H9 (cell line): ENCODE data around the gene ZSCAN2. TPM values are rescaled to one million over a fixed set of nuclear protein-coding genes. Genes with fewer than 3 reads are reported as not detected.

Experiments used
- DNase-seq: peaks from one replicate; pipeline ENCODE4 v3.0.0-alpha.2; 2017
- H2AFZ ChIP-seq: one replicate; pipeline ENCODE4 v1.6.1; 2013; ENCODE audit warnings: mild to moderate bottlenecking, low read length, control low read depth, moderate library complexity
- H2AK5ac ChIP-seq: 2 replicates; pipeline ENCODE4 v1.6.1; 2013; ENCODE audit warnings: low read length, control low read depth, mixed read lengths; ENCODE audit not compliant: insufficient read length
- H2BK120ac ChIP-seq: one replicate; pipeline ENCODE4 v1.6.1; 2013; ENCODE audit warnings: low read depth, mild to moderate bottlenecking, low read length, control low read depth, inconsistent platforms; ENCODE audit not compliant: poor library complexity, severe bottlenecking
- H2BK12ac ChIP-seq: 2 replicates; pipeline ENCODE4 v1.6.1; 2013; ENCODE audit warnings: low read length, control low read depth, mixed read lengths, low read depth; ENCODE audit not compliant: insufficient read length
- H2BK15ac ChIP-seq: 2 replicates; pipeline ENCODE4 v1.6.1; 2013; ENCODE audit warnings: low read depth, low read length, control low read depth
- H2BK20ac ChIP-seq: one replicate; pipeline ENCODE4 v1.6.1; 2013; ENCODE audit warnings: low read depth, mild to moderate bottlenecking, low read length, control low read depth, inconsistent platforms; ENCODE audit not compliant: poor library complexity, severe bottlenecking
- H2BK5ac ChIP-seq: 2 replicates; pipeline ENCODE4 v1.6.1; 2013; ENCODE audit warnings: low read length, control low read depth, mixed read lengths; ENCODE audit not compliant: insufficient read length
- H3K14ac ChIP-seq: 2 replicates; pipeline ENCODE4 v1.6.1; 2013; ENCODE audit warnings: low read length, control low read depth; ENCODE audit not compliant: insufficient read depth
- H3K18ac ChIP-seq: 2 replicates; pipeline ENCODE4 v1.6.1; 2013; ENCODE audit warnings: low read depth, mild to moderate bottlenecking, mixed read lengths, low read length, control low read depth; ENCODE audit not compliant: insufficient read length
- H3K23ac ChIP-seq: 2 replicates; pipeline ENCODE4 v1.6.1; 2013; ENCODE audit warnings: low read length, control low read depth, mixed read lengths, low read depth; ENCODE audit not compliant: insufficient read length
- H3K23me2 ChIP-seq: 2 replicates; pipeline ENCODE4 v1.6.1; 2013; ENCODE audit warnings: low read depth, mild to moderate bottlenecking, mixed read lengths, low read length, control low read depth; ENCODE audit not compliant: insufficient read length, poor library complexity, severe bottlenecking
- H3K27ac ChIP-seq: 2 replicates; pipeline ENCODE4 v1.5.1; 2013; ENCODE audit warnings: low read length, control low read depth, mixed read lengths, low read depth; ENCODE audit not compliant: insufficient read length
- H3K27me3 ChIP-seq: 2 replicates; pipeline ENCODE4 v1.6.1; 2013; ENCODE audit warnings: low read length, control low read depth, inconsistent platforms; ENCODE audit not compliant: insufficient read depth
- H3K4ac ChIP-seq: 2 replicates; pipeline ENCODE4 v1.6.1; 2013; ENCODE audit warnings: low read depth, mild to moderate bottlenecking, control low read depth, inconsistent platforms, low read length, moderate library complexity
- H3K4me1 ChIP-seq: 2 replicates; pipeline ENCODE4 v1.6.1; 2013; ENCODE audit warnings: low read length, control low read depth, inconsistent platforms; ENCODE audit not compliant: insufficient read depth
- H3K4me2 ChIP-seq: 2 replicates; pipeline ENCODE4 v1.6.1; 2013; ENCODE audit warnings: low read length, control low read depth, mixed read lengths; ENCODE audit not compliant: insufficient read length, insufficient read depth
- H3K56ac ChIP-seq: 2 replicates; pipeline ENCODE4 v1.6.1; 2013; ENCODE audit warnings: low read depth, mild to moderate bottlenecking, mixed read lengths, low read length, control low read depth; ENCODE audit not compliant: insufficient read length
- H3K79me1 ChIP-seq: 2 replicates; pipeline ENCODE4 v1.6.1; 2013; ENCODE audit warnings: low read depth, mild to moderate bottlenecking, moderate library complexity, low read length, control low read depth, inconsistent platforms; ENCODE audit not compliant: insufficient read depth, poor library complexity, severe bottlenecking
- H3K79me2 ChIP-seq: 2 replicates; pipeline ENCODE4 v1.6.1; 2013; ENCODE audit warnings: low read length, control low read depth, inconsistent platforms; ENCODE audit not compliant: insufficient read depth
- H3K9ac ChIP-seq: 2 replicates; pipeline ENCODE4 v1.6.1; 2013; ENCODE audit warnings: low read length, control low read depth, mixed read lengths; ENCODE audit not compliant: insufficient read length; ENCODE audit errors: extremely low read depth
- H3K9me3 ChIP-seq: one replicate; pipeline ENCODE4 v1.6.1; 2013; ENCODE audit warnings: low read depth, low read length, inconsistent platforms; ENCODE audit not compliant: control insufficient read depth
- H3T11ph ChIP-seq: one replicate; pipeline ENCODE4 v1.6.1; 2013; ENCODE audit warnings: mild to moderate bottlenecking, low read length, control low read depth, inconsistent platforms
- H4K20me1 ChIP-seq: one replicate; pipeline ENCODE4 v1.6.1; 2013; ENCODE audit not compliant: control insufficient read depth, insufficient read length, insufficient read depth
- H4K5ac ChIP-seq: 2 replicates; pipeline ENCODE4 v1.6.1; 2013; ENCODE audit warnings: low read depth, mild to moderate bottlenecking, mixed read lengths, low read length, control low read depth; ENCODE audit not compliant: insufficient read length
- H4K8ac ChIP-seq: replicated peaks from 2 replicates; pipeline ENCODE4 v1.6.1; 2013; ENCODE audit warnings: low read length, control low read depth, mixed read lengths, low read depth; ENCODE audit not compliant: insufficient read length
- H4K91ac ChIP-seq: 2 replicates; pipeline ENCODE4 v1.6.1; 2013; ENCODE audit warnings: low read depth, mild to moderate bottlenecking, moderate library complexity, mixed read lengths, low read length, control low read depth; ENCODE audit not compliant: insufficient read length
- H3K27ac Mint-ChIP-seq, 3 experiments: 2 replicates in 2 of 3; 3 replicates in 1 of 3; pipeline ENCODE4 v1.8.0; 2020 to 2021; ENCODE audit warnings: mixed read lengths in 3 of 3, mild to moderate bottlenecking in 1 of 3, moderate library complexity in 1 of 3
- H3K27me3 Mint-ChIP-seq: 2 replicates; pipeline ENCODE4 v1.8.0; 2021; ENCODE audit warnings: low read depth, mild to moderate bottlenecking, moderate library complexity, mixed read lengths
- H3K36me3 Mint-ChIP-seq, 3 experiments: 2 replicates in 2 of 3; 3 replicates in 1 of 3; pipeline ENCODE4 v1.8.0; 2020 to 2021; ENCODE audit warnings: low read depth in 3 of 3, mixed read lengths in 3 of 3; ENCODE audit not compliant: insufficient read depth in 1 of 3
- H3K4me1 Mint-ChIP-seq, 2 experiments: 2 replicates each; pipeline ENCODE4 v1.8.0; 2020; ENCODE audit warnings: mixed read lengths in 2 of 2
- H3K4me3 Mint-ChIP-seq, 2 experiments: 2 replicates in 1 of 2; 3 replicates in 1 of 2; pipeline ENCODE4 v1.8.0; 2020 to 2021; ENCODE audit warnings: mild to moderate bottlenecking in 2 of 2, mixed read lengths in 2 of 2, moderate library complexity in 1 of 2
- H3K9me3 Mint-ChIP-seq, 2 experiments: 2 replicates in 1 of 2; 3 replicates in 1 of 2; pipeline ENCODE4 v1.8.0; 2020; ENCODE audit warnings: mild to moderate bottlenecking in 2 of 2, mixed read lengths in 2 of 2, moderate library complexity in 1 of 2
- WGBS: extraction: QIAGEN DNeasy Blood & Tissue Kit; methylation state at CpG from one replicate; pipeline ENCODE4 v1.1.7; 2013; ENCODE audit warnings: missing lambda C conversion rate, low lambda C conversion rate, mixed read lengths; ENCODE audit not compliant: insufficient read length; ENCODE audit errors: extremely low coverage; 5-methylcytosine and 5-hydroxymethylcytosine counted together
- total RNA-seq: library from RNA; stranded (reverse); gene quantifications from 2 replicates; pipeline ENCODE4 v1.2.1, GENCODE V29; 2021
- TF ChIP-seq, protein P1 (sequence below): fragments of 200-600 bp; sonication (generic); conservative IDR thresholded peaks from 3 replicates; pipeline ENCODE4 v1.8.0; 2021; ENCODE audit warnings: antibody characterized with exemption, mild to moderate bottlenecking

ZSCAN2 gene
- total RNA-seq, 1 experiment from 2014 or later = 28.4 TPM

DNA sequence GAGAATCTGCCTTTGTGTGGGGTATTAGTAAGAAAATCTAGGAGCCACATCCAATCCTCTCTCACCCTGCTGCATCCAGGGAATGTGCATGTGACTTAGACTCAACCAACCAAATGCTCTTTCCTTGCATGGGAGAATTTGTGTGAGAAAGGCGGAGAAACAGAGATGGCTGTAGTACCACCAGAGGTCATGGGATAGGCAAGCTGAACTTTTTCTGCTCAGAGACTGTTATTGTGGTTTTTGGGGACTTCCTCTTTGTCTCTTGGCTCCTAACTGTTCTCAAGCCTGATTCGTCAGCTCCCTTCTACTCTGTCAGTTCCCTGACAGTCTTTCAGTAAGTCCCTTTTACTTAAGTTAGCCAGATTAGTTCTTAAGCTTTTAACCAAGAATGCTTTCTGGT, 2.6 kb upstream of the ZSCAN2 start:
- no peak overlapping the region for H2BK5ac ChIP-seq
- H3K27me3 ChIP-seq = no peaks in the 10 kb centered on the region; the same call in 1 of the 2 replicates
- no peak overlapping the region for H3K4ac ChIP-seq
- H4K8ac ChIP-seq = no peak overlapping the region
- Mint-ChIP-seq H3K4me3 (no peak overlapping the region), H3K9me3 (peaks cover 12 to 14% of the 10 kb centered on the region in 2 experiments), H3K27ac (no peak overlapping the region), H3K36me3 (peaks cover 0 to 16% (median 15%) of the 10 kb centered on the region in 3 experiments; a peak in 4 of 7 replicates), H3K27me3 (peaks cover 26% of the 10 kb centered on the region), H3K4me1 (peaks cover 22 to 30% of the 10 kb centered on the region in 2 experiments)
- no peak overlapping the region for H3T11ph ChIP-seq
- no peaks in the 10 kb centered on the region for H4K20me1 ChIP-seq
- H3K23ac ChIP-seq = no peak overlapping the region
- no peak overlapping the region for H4K5ac ChIP-seq
- H3K79me2 ChIP-seq = no peaks in the 10 kb centered on the region
- no peak overlapping the region for H4K91ac ChIP-seq
- no peak overlapping the region for H2BK120ac ChIP-seq
- no peak for DNase-seq
- H2BK15ac ChIP-seq = no peak overlapping the region
- H3K27ac ChIP-seq = no peak overlapping the region
- H3K79me1 ChIP-seq = no peaks in the 10 kb centered on the region
- H2AK5ac ChIP-seq = no peak overlapping the region
- H2BK12ac ChIP-seq = no peak overlapping the region
- no peak overlapping the region for H2BK20ac ChIP-seq
- TF ChIP-seq, protein P1, sequence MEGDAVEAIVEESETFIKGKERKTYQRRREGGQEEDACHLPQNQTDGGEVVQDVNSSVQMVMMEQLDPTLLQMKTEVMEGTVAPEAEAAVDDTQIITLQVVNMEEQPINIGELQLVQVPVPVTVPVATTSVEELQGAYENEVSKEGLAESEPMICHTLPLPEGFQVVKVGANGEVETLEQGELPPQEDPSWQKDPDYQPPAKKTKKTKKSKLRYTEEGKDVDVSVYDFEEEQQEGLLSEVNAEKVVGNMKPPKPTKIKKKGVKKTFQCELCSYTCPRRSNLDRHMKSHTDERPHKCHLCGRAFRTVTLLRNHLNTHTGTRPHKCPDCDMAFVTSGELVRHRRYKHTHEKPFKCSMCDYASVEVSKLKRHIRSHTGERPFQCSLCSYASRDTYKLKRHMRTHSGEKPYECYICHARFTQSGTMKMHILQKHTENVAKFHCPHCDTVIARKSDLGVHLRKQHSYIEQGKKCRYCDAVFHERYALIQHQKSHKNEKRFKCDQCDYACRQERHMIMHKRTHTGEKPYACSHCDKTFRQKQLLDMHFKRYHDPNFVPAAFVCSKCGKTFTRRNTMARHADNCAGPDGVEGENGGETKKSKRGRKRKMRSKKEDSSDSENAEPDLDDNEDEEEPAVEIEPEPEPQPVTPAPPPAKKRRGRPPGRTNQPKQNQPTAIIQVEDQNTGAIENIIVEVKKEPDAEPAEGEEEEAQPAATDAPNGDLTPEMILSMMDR = no peak
- no peak overlapping the region for H3K9ac ChIP-seq
- no peak overlapping the region for H2AFZ ChIP-seq
- no peak overlapping the region for H3K56ac ChIP-seq
- H3K4me1 ChIP-seq = no peaks in the 10 kb centered on the region; the same call in 1 of the 2 replicates
- peaks cover 4% of the 10 kb centered on the region for H3K23me2 ChIP-seq
- H3K14ac ChIP-seq = no peak overlapping the region
- no peak overlapping the region for H3K18ac ChIP-seq
- H3K9me3 ChIP-seq = no peaks in the 10 kb centered on the region
- H3K4me2 ChIP-seq = no peak overlapping the region
- no CpG with 5 or more reads among the region's 2 CpGs for WGBS
